Fibroblast of pulmonary artery (primary cell): ENCODE results near the gene C14orf93.

Source experiments
- DNase-seq: peaks from one replicate; pipeline ENCODE4 v3.0.0-alpha.2; 2010; ENCODE audit warnings: low read depth
- H3K4me3 ChIP-seq: replicated peaks from 2 replicates; pipeline ENCODE4 v1.5.1; 2011; ENCODE audit warnings: low read depth, mild to moderate bottlenecking, control low read depth, low read length, moderate library complexity
- CTCF ChIP-seq: IDR thresholded peaks from 2 replicates; pipeline ENCODE4 v1.5.1; 2011; ENCODE audit warnings: mild to moderate bottlenecking, control low read depth, low read length, inconsistent platforms; ENCODE audit errors: missing control alignments

Gene C14orf93

GRCh38 chr14:22997676-22998323 is 12.1 kb downstream of the C14orf93 start:
- no peak overlapping the region for H3K4me3 ChIP-seq
- TF ChIP-seq CTCF: no peak
- no peak for DNase-seq

DNA sequence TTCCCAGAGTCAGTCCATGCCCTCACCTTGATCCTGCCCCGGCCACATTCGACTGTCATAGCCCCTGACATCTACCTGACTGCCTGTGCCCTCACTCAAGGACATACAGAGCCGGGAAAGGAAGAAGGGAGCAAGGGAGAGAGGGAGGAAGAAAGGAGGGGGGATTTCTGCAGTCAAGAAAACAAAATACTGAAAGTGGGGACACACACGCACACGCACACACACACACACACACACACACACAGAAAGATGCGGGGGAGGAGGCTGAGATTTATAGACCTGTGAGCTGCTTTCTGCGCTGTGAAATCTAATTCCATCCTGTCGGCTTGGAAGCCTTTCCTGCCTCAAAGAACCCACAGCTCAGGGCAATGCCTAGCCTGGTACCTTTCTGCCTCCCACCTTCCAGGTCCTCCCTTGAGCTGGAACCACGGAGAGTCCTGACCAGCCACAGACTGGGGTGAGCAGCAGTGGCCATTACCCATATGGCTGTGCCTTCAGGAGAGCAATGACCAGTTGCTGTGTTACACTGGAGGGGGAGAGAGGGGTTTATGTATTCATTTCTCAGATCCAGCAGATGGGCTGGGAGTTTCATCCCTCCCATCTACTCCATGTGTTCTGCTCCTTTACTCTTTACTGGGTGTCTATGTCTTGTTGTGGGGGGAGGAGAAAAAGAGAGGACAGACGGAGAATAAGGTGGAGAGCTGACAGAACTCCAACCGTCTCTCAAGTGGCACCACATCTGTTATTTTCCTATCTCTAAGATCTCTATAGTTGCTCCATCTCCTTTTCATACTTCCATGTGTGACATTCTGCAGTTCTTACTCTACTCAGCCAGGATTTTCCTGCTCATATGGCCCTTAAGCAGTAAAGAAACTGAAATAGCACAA is 12.9 kb downstream of the C14orf93 start:
- no peak for DNase-seq
- no peak overlapping the region for H3K4me3 ChIP-seq
- no peak for TF ChIP-seq CTCF

- DNase-seq: no peak
- no peak overlapping the region for H3K4me3 ChIP-seq
- no peak for TF ChIP-seq CTCF
Measured at GRCh38 chr14:22995889-22996625, 13.9 kb downstream of the C14orf93 start.

- peak; percentile 66 for DNase-seq
- H3K4me3 ChIP-seq: no peak overlapping the region
- TF ChIP-seq CTCF: peak; percentile 71
Measured at GRCh38 chr14:22994762-22995275, 15.1 kb downstream of the C14orf93 start.

DNA sequence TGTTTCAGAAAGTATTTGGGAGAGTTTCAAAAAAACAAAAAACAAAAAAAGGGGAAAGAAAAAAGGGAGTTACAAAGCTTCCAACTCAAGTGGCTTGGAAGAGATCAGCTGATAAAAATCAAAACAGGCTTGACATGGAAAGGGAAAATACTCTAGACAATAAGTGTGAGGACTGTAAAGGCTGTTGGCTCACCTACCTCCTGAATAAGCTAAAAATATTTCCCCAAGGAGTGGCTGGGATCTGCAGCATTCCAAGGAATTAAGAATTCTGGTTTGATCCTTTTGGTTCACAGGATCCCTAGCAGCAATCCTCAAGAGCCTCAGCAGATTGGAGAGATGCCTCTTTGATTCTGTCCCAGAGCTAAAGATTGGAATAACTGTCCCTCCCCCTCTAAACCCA is 16.4 kb downstream of the C14orf93 start:
- DNase-seq: no peak
- TF ChIP-seq CTCF: no peak
- no peak overlapping the region for H3K4me3 ChIP-seq

- TF ChIP-seq CTCF: no peak
- H3K4me3 ChIP-seq: no peak overlapping the region
- no peak for DNase-seq
Measured at GRCh38 chr14:22991852-22992251, 18.1 kb downstream of the C14orf93 start.
